ENCODE data around the gene LRRN3.

DNA sequence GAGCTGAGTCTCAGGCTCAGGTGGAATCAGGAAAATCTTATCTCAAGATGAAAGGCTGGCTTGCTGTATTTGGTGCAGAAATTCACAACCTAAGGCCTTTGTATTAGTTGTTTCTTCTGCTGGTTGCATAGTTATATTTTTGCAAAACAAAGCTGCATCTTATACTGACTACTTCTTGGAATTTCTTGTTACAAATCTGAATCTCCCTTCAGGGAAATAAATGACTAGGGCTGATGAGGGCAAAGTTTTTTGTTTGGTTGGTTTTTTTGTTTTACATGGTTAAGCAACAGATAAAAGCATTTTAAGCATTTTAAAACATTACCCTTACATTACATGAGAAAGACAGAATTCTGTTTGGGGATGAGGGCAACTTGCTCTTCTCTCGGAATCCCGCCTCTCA, 13.9 kb upstream of the LRRN3 start:
- no peak for TF ChIP-seq POLR2A (IDR thresholded peaks at IDR 0.05; ENCODE audit: low read depth)
- TF ChIP-seq CTCF (IDR thresholded peaks at IDR 0.05) = no peak
- no peak for TF ChIP-seq EP300 (IDR thresholded peaks at IDR 0.05)

Data from esophagus muscularis mucosa (tissue), 4 donors.